Naive B cell (primary cell): ENCODE data around the gene FADD. TPM values are rescaled to one million over a fixed set of nuclear protein-coding genes. Genes with fewer than 3 reads are reported as not detected.
A peak's percentile ranks its signal among the peaks of the same experiment; 100 is the strongest.

Experiments used
- ATAC-seq, 2 donors: fragments of 150-1000 bp; cut with Tn5 transposase; 2 replicates each; pipeline ENCODE4 v1.10.0; 2021; ENCODE audit warnings: low read depth in 2 of 2, mild to moderate bottlenecking in 2 of 2, moderate library complexity in 2 of 2
- DNase-seq: peaks from one replicate; pipeline ENCODE4 v3.0.0; 2022
- H3K27ac Mint-ChIP-seq, 6 donors: one replicate each; pipeline ENCODE4 v1.8.0; 2020 to 2022; ENCODE audit warnings: mild to moderate bottlenecking in 6 of 6, mixed read lengths in 6 of 6, moderate library complexity in 5 of 6, inconsistent platforms in 2 of 6
- H3K27me3 Mint-ChIP-seq, 3 donors: one replicate each; pipeline ENCODE4 v1.8.0; 2021 to 2022; ENCODE audit warnings: mixed read lengths in 3 of 3, mild to moderate bottlenecking in 1 of 3
- H3K36me3 Mint-ChIP-seq, 2 donors: one replicate each; pipeline ENCODE4 v1.8.0; 2020 to 2022; ENCODE audit warnings: mixed read lengths in 2 of 2, inconsistent platforms in 1 of 2, mild to moderate bottlenecking in 1 of 2
- H3K4me1 Mint-ChIP-seq, 3 donors: one replicate each; pipeline ENCODE4 v1.8.0; 2020 to 2022; ENCODE audit warnings: mixed read lengths in 3 of 3, inconsistent platforms in 1 of 3, mild to moderate bottlenecking in 1 of 3, moderate library complexity in 1 of 3
- H3K4me3 Mint-ChIP-seq, 8 donors: one replicate each; pipeline ENCODE4 v1.8.0; 2020 to 2022; ENCODE audit warnings: mild to moderate bottlenecking in 8 of 8, mixed read lengths in 8 of 8, moderate library complexity in 8 of 8, inconsistent platforms in 2 of 8
- H3K9me3 Mint-ChIP-seq, 7 donors: one replicate each; pipeline ENCODE4 v1.8.0; 2020 to 2022; ENCODE audit warnings: mixed read lengths in 7 of 7, mild to moderate bottlenecking in 5 of 7, inconsistent platforms in 2 of 7, moderate library complexity in 1 of 7
- polyA plus RNA-seq, 6 donors: library from polyadenylated mRNA; unstranded; fragments of 300-500 nt; fragmentation: Illumina TruSeq; gene quantifications; one replicate each; pipeline ENCODE4 v1.2.3, GENCODE V29; 2021; ENCODE audit warnings: low read depth in 6 of 6

Gene FADD
- polyA plus RNA-seq, 6 donors from 2014 or later = 7.4 to 15.6 (median 10.2) TPM

GRCh38 chr11:70201882-70202861, 924 bp upstream of the FADD start:
- no peak for ATAC-seq
- H3K27me3 Mint-ChIP-seq = no peaks in the 10 kb centered on the region
- peak overlapping the region; percentile 52 to 97 (median 90) for H3K4me3 Mint-ChIP-seq
- H3K27ac Mint-ChIP-seq = peak overlapping the region in 5 of 6 donors; percentile 45 to 97 (median 82)
- peaks cover 0 to 6% of the 10 kb centered on the region in 2 donors for H3K36me3 Mint-ChIP-seq
- DNase-seq = peak; percentile 5
- H3K4me1 Mint-ChIP-seq = peaks cover 21 to 39% (median 29%) of the 10 kb centered on the region in 3 donors
- H3K9me3 Mint-ChIP-seq = no peaks in the 10 kb centered on the region

- peaks cover 26 to 51% (median 41%) of the 10 kb centered on the region in 3 donors for H3K4me1 Mint-ChIP-seq
- peak overlapping the region; percentile 86 to 97 (median 90) for H3K4me3 Mint-ChIP-seq
- H3K27ac Mint-ChIP-seq = peak overlapping the region; percentile 47 to 91 (median 82)
- no peaks in the 10 kb centered on the region for H3K27me3 Mint-ChIP-seq
- peaks cover 0 to 11% of the 10 kb centered on the region in 2 donors for H3K36me3 Mint-ChIP-seq
- no peaks in the 10 kb centered on the region for H3K9me3 Mint-ChIP-seq
- ATAC-seq (peak in 1 of 2 donors; percentile 41), DNase-seq (peak; percentile 38)
These were observed 812 bp downstream of the FADD start for GRCh38 chr11:70203751-70204465.

GRCh38 chr11:70204466-70204799, 1.3 kb downstream of the FADD start:
- H3K36me3 Mint-ChIP-seq = peaks cover 0 to 16% of the 10 kb centered on the region in 2 donors
- peak overlapping the region; percentile 86 to 97 (median 90) for H3K4me3 Mint-ChIP-seq
- peaks cover 31 to 53% (median 46%) of the 10 kb centered on the region in 3 donors for H3K4me1 Mint-ChIP-seq
- ATAC-seq = no peak
- peak overlapping the region; percentile 19 to 90 (median 80) for H3K27ac Mint-ChIP-seq
- H3K27me3 Mint-ChIP-seq = no peaks in the 10 kb centered on the region
- DNase-seq = no peak
- no peaks in the 10 kb centered on the region for H3K9me3 Mint-ChIP-seq

GRCh38 chr11:70205049-70205725, 2.1 kb downstream of the FADD start:
- H3K36me3 Mint-ChIP-seq = peaks cover 4 to 24% of the 10 kb centered on the region in 2 donors
- no peaks in the 10 kb centered on the region for H3K27me3 Mint-ChIP-seq
- H3K4me3 Mint-ChIP-seq = peak overlapping the region in 7 of 8 donors; percentile 86 to 97 (median 90)
- peak overlapping the region in 5 of 6 donors; percentile 61 to 82 (median 65) for H3K27ac Mint-ChIP-seq
- peaks cover 37 to 56% (median 50%) of the 10 kb centered on the region in 3 donors for H3K4me1 Mint-ChIP-seq
- no peaks in the 10 kb centered on the region for H3K9me3 Mint-ChIP-seq
- DNase-seq = no peak
- no peak for ATAC-seq

GRCh38 chr11:70205766-70206165, 2.7 kb downstream of the FADD start:
- no peak for DNase-seq
- Mint-ChIP-seq H3K4me1 (peaks cover 38 to 57% (median 52%) of the 10 kb centered on the region in 3 donors), H3K27me3 (no peaks in the 10 kb centered on the region), H3K4me3 (peak overlapping the region in 6 of 8 donors; percentile 15 to 97 (median 88)), H3K9me3 (no peaks in the 10 kb centered on the region), H3K27ac (peak overlapping the region in 4 of 6 donors; percentile 33 to 77 (median 48)), H3K36me3 (peaks cover 5 to 26% of the 10 kb centered on the region in 2 donors)
- ATAC-seq = no peak

- H3K4me1 Mint-ChIP-seq = peaks cover 38 to 57% (median 52%) of the 10 kb centered on the region in 3 donors
These were observed 3.3 kb downstream of the FADD start for GRCh38 chr11:70206226-70206981.

GRCh38 chr11:70206982-70207376, 3.9 kb downstream of the FADD start:
- no peaks in the 10 kb centered on the region for H3K27me3 Mint-ChIP-seq
- peak overlapping the region in 1 of 8 donors; percentile 39 for H3K4me3 Mint-ChIP-seq
- H3K4me1 Mint-ChIP-seq = peaks cover 38 to 56% (median 52%) of the 10 kb centered on the region in 3 donors
- H3K36me3 Mint-ChIP-seq = peaks cover 5 to 26% of the 10 kb centered on the region in 2 donors
- no peak for DNase-seq
- H3K9me3 Mint-ChIP-seq = no peaks in the 10 kb centered on the region
- no peak for ATAC-seq
- peak overlapping the region in 1 of 6 donors; percentile 34 for H3K27ac Mint-ChIP-seq

More at GRCh38 chr11:70206226-70206981, 3.3 kb downstream of the FADD start:
- H3K9me3 Mint-ChIP-seq = no peaks in the 10 kb centered on the region
- DNase-seq (no peak), ATAC-seq (no peak)
- H3K36me3 Mint-ChIP-seq = peaks cover 5 to 26% of the 10 kb centered on the region in 2 donors
- H3K4me3 Mint-ChIP-seq = peak overlapping the region in 3 of 8 donors; percentile 65 to 97 (median 92)
- peak overlapping the region in 4 of 6 donors; percentile 40 to 77 (median 50) for H3K27ac Mint-ChIP-seq
- no peaks in the 10 kb centered on the region for H3K27me3 Mint-ChIP-seq

GRCh38 chr11:70207531-70208131, 4.5 kb downstream of the FADD start:
- DNase-seq (no peak), ATAC-seq (no peak)
- no peaks in the 10 kb centered on the region for H3K9me3 Mint-ChIP-seq
- peaks cover 38 to 52% (median 50%) of the 10 kb centered on the region in 3 donors for H3K4me1 Mint-ChIP-seq
- no peaks in the 10 kb centered on the region for H3K27me3 Mint-ChIP-seq
- H3K4me3 Mint-ChIP-seq = peak overlapping the region in 1 of 8 donors; percentile 39
- peaks cover 5 to 26% of the 10 kb centered on the region in 2 donors for H3K36me3 Mint-ChIP-seq
- no peak overlapping the region for H3K27ac Mint-ChIP-seq

GRCh38 chr11:70209391-70209912, 6.4 kb downstream of the FADD start:
- Mint-ChIP-seq H3K4me3 (peak overlapping the region in 1 of 8 donors; percentile 24), H3K36me3 (peaks cover 5 to 26% of the 10 kb centered on the region in 2 donors), H3K9me3 (no peaks in the 10 kb centered on the region), H3K27ac (peak overlapping the region in 2 of 6 donors; percentile 47 to 86), H3K4me1 (peaks cover 36 to 47% (median 39%) of the 10 kb centered on the region in 3 donors), H3K27me3 (no peaks in the 10 kb centered on the region)
- no peak for ATAC-seq
- DNase-seq = no peak

GRCh38 chr11:70210051-70210501, 7.0 kb downstream of the FADD start:
- Mint-ChIP-seq H3K27ac (peak overlapping the region in 1 of 6 donors; percentile 87), H3K36me3 (peaks cover 5 to 26% of the 10 kb centered on the region in 2 donors), H3K27me3 (no peaks in the 10 kb centered on the region), H3K4me1 (peaks cover 29 to 41% (median 33%) of the 10 kb centered on the region in 3 donors), H3K4me3 (no peak overlapping the region), H3K9me3 (no peaks in the 10 kb centered on the region)
- ATAC-seq (no peak), DNase-seq (no peak)

GRCh38 chr11:70210530-70210929, 7.4 kb downstream of the FADD start:
- ATAC-seq (no peak), DNase-seq (no peak)
- H3K9me3 Mint-ChIP-seq = no peaks in the 10 kb centered on the region
- H3K4me1 Mint-ChIP-seq = peaks cover 27 to 38% (median 28%) of the 10 kb centered on the region in 3 donors
- H3K27me3 Mint-ChIP-seq = no peaks in the 10 kb centered on the region
- H3K27ac Mint-ChIP-seq = no peak overlapping the region
- peaks cover 5 to 26% of the 10 kb centered on the region in 2 donors for H3K36me3 Mint-ChIP-seq
- no peak overlapping the region for H3K4me3 Mint-ChIP-seq
